ENCODE results near the gene ARHGEF12.
"Not testable (repeated sequence)": the region's sequence is repeated elsewhere in the genome, so short reads cannot be mapped to it uniquely, and the experiment has no call there.

The ARHGEF12 gene

GRCh38 chr11:120501976-120502755 is 166.0 kb downstream of the ARHGEF12 start:
- no peak for DNase-seq

- DNase-seq: not testable (repeated sequence)
Measured at GRCh38 chr11:120503529-120503928, 167.3 kb downstream of the ARHGEF12 start.

GRCh38 chr11:120505801-120506425 is 169.7 kb downstream of the ARHGEF12 start:
- no peak for DNase-seq

- DNase-seq: no peak
Measured at GRCh38 chr11:120509346-120510053, 173.3 kb downstream of the ARHGEF12 start.

GRCh38 chr11:120510406-120511115 is 174.3 kb downstream of the ARHGEF12 start:
- DNase-seq: no peak

GRCh38 chr11:120511116-120511819 is 175.1 kb downstream of the ARHGEF12 start, which contains the start of gene GRIK4:
TSS of gene GRIK4 (plus strand) at chr11:120511748. CDS start at chr11:120660319, 148,571 bp downstream.
- DNase-seq: peak; percentile 36

GRCh38 chr11:120511820-120512738 is 175.9 kb downstream of the ARHGEF12 start:
- no peak for DNase-seq

GRCh38 chr11:120512739-120513435 is 176.7 kb downstream of the ARHGEF12 start:
- no peak for DNase-seq

- no peak for DNase-seq
Measured at GRCh38 chr11:120513436-120514315, 177.5 kb downstream of the ARHGEF12 start.

GRCh38 chr11:120514541-120515121 is 178.4 kb downstream of the ARHGEF12 start:
- no peak for DNase-seq

- no peak for DNase-seq
Measured at GRCh38 chr11:120515186-120515723, 179.0 kb downstream of the ARHGEF12 start.

GRCh38 chr11:120516461-120517389 is 180.5 kb downstream of the ARHGEF12 start:
- DNase-seq: peak; percentile 58

- no peak for DNase-seq
Measured at GRCh38 chr11:120517390-120517761, 181.2 kb downstream of the ARHGEF12 start.

- no peak for DNase-seq
Measured at GRCh38 chr11:120517801-120518291, 181.6 kb downstream of the ARHGEF12 start.

- DNase-seq: no peak
Measured at GRCh38 chr11:120518356-120518755, 182.1 kb downstream of the ARHGEF12 start.

- DNase-seq: no peak
Measured at GRCh38 chr11:120519474-120519873, 183.3 kb downstream of the ARHGEF12 start.

GRCh38 chr11:120520091-120520822 is 184.0 kb downstream of the ARHGEF12 start:
- DNase-seq: no peak

Data from DMS153 (cell line).